ENCODE measurements around the gene ADGRG6. TPM values are rescaled to one million over a fixed set of nuclear protein-coding genes. Genes with fewer than 3 reads are reported as not detected.

The ADGRG6 gene
- total and polyA plus RNA-seq, 2 of the 8 experiments (the other 6 are each of a cell fraction or from before 2014, with no cell fraction given): 1.1 to 6.2 TPM

DNA sequence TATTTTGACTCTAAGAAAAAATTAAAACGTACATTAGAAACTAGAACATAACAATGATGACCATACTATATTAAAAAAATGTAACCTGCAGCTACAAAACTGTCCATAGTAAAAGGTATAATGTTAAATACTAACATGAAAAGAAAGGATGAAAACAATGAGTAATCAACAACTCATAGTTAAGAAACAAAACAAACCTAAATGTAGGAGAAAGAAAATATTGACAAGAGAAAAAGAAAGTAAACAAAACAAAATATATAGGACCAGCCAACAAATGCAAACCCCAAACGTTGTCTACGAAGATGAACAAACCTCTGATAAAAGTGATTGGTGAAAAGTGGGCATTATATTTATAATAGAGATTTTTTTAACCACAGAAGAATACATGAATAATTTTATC lies 41.1 kb upstream of the ADGRG6 start:
- WGBS, 2 experiments (ENCODE audit: extremely low coverage in 1 of 2, insufficient coverage in 1 of 2, insufficient read length in 1 of 2, insufficient replicate concordance in 2 of 2, low coverage in 1 of 2, low lambda C conversion rate in 2 of 2, missing lambda C conversion rate in 1 of 2): 90% methylated on average over 3 of the region's 3 CpGs; no CpG with 5 or more reads in 1 of the 2 experiments
- H4K8ac ChIP-seq (ENCODE audit: extremely low read depth, insufficient read depth, low read length): no peak overlapping the region
- no peaks in the 10 kb centered on the region for H3K36me3 ChIP-seq (ENCODE audit: control insufficient read depth in 2 of 4, insufficient read depth in 4 of 4, low read length in 3 of 4)
- no peak overlapping the region for H3K18ac ChIP-seq (ENCODE audit: extremely low read depth, low read length)
- ChIA-PET POLR2A (ENCODE audit: partially characterized antibody) (no interaction called here), CTCF (ENCODE audit: partially characterized antibody) (no interaction called here)
- TF ChIP-seq ASH2L (IDR thresholded peaks at IDR 0.05; ENCODE audit: low read length) (no peak), CBX5 (IDR thresholded peaks at IDR 0.05; ENCODE audit: low read depth, low read length) (no peak), USF2 (IDR thresholded peaks at IDR 0.05; ENCODE audit: low read length) (no peak), E2F6 (IDR thresholded peaks at IDR 0.05) (no peak), SP2 (IDR thresholded peaks at IDR 0.05; ENCODE audit: low read length) (no peak), BCL11A (IDR thresholded peaks at IDR 0.05; ENCODE audit: low read depth in 2 of 2, low read length in 2 of 2) (no peak), TAF7 (optimal IDR thresholded peaks at IDR 0.05; ENCODE audit: borderline replicate concordance, low read depth, low read length) (no peak), SUZ12 (IDR thresholded peaks at IDR 0.05; ENCODE audit: low read length) (no peak)
- H2AK5ac ChIP-seq (ENCODE audit: low read depth, low read length): no peak overlapping the region
- no peak overlapping the region for H2BK120ac ChIP-seq (replicated peaks; ENCODE audit: low read depth, low read length)
- H2BK15ac ChIP-seq (ENCODE audit: low read length): no peak overlapping the region
- H3K27ac ChIP-seq (ENCODE audit: low read depth, low read length): no peak overlapping the region
- H2BK20ac ChIP-seq (ENCODE audit: low read length): no peak overlapping the region
- no peaks in the 10 kb centered on the region for H3K4me1 ChIP-seq (replicated peaks in 1 of 4; ENCODE audit: control insufficient read depth in 3 of 4, insufficient read depth in 4 of 4, low read length in 3 of 4)
- no peaks in the 10 kb centered on the region for H3K23me2 ChIP-seq (ENCODE audit: low read depth, low read length)
- H3K14ac ChIP-seq (ENCODE audit: insufficient read length): no peak overlapping the region
- DNase-seq (ENCODE audit: low read depth in 1 of 2, low spot score in 2 of 2) (no peak), FAIRE-seq (no peak)
- H2AFZ ChIP-seq (ENCODE audit: low read length): no peak overlapping the region
- no peak overlapping the region for H2BK5ac ChIP-seq (ENCODE audit: low read depth, low read length)
- no peak overlapping the region for H4K91ac ChIP-seq (replicated peaks; ENCODE audit: insufficient read length, low read length)
- H3K4ac ChIP-seq (replicated peaks; ENCODE audit: insufficient read length, low read depth, low read length): no peak overlapping the region
- H3K79me1 ChIP-seq (ENCODE audit: low read depth, low read length): no peaks in the 10 kb centered on the region
- no peak overlapping the region for H4K5ac ChIP-seq (ENCODE audit: insufficient read length, low read depth, low read length)
- no peaks in the 10 kb centered on the region for H3K9me3 ChIP-seq (ENCODE audit: insufficient read depth in 2 of 2, low read depth in 1 of 2, low read length in 1 of 2)
- H3K56ac ChIP-seq (replicated peaks; ENCODE audit: insufficient read length, low read depth, low read length): no peak overlapping the region
- H3K9ac ChIP-seq (replicated peaks in 1 of 4; ENCODE audit: extremely low read depth in 1 of 4, low read depth in 3 of 4, low read length in 3 of 4): no peak overlapping the region
- no peak overlapping the region for H3K4me2 ChIP-seq (ENCODE audit: insufficient read depth in 1 of 2, low read depth in 2 of 2, low read length in 2 of 2)
- H3K23ac ChIP-seq (ENCODE audit: insufficient read length): no peak overlapping the region
- H3K79me2 ChIP-seq (ENCODE audit: control insufficient read depth in 1 of 2, insufficient read depth in 2 of 2, low read length in 2 of 2): no peaks in the 10 kb centered on the region
- peaks cover 0 to 1% (median 0%) of the 10 kb centered on the region in 4 experiments; a peak in 1 of 7 replicates for H3K27me3 ChIP-seq (replicated peaks in 1 of 4; ENCODE audit: control insufficient read depth in 3 of 4, extremely low read depth in 1 of 4, insufficient read depth in 3 of 4, low read length in 3 of 4)
- H3K4me3 ChIP-seq (ENCODE audit: extremely low read depth in 1 of 4, insufficient read depth in 2 of 4, low read depth in 3 of 4, low read length in 4 of 4): no peak overlapping the region
- no peak overlapping the region for H2BK12ac ChIP-seq (ENCODE audit: low read depth, low read length)
- no peaks in the 10 kb centered on the region for H4K20me1 ChIP-seq (replicated peaks in 1 of 2; ENCODE audit: control insufficient read depth in 1 of 2, insufficient read depth in 2 of 2, low read length in 2 of 2)

Data from H1 (cell line).